Endothelial cell of umbilical vein (primary cell): ENCODE data around the gene FRRS1L. TPM values are rescaled to one million over a fixed set of nuclear protein-coding genes. Genes with fewer than 3 reads are reported as not detected.

Source experiments
- BruUV-seq: library from RNA; stranded (reverse); fragments of 400-500 nt; replicated peaks from 2 replicates; lab custom pipeline; 2021; lab: Mats Ljungman, UMichigan
- CTCF ChIA-PET: fragments of 300-600, 350-600 bp; sonication (Branson Sonifier 250); formaldehyde crosslinking; loops from one replicate; lab custom pipeline; 2021; ENCODE audit warnings: antibody characterized with exemption, inconsistent platforms; lab: Charles Lee
- POLR2A ChIA-PET: fragments of 300-600, 350-600 bp; sonication (Branson Sonifier 250); formaldehyde crosslinking; loops from one replicate; lab custom pipeline; 2021; ENCODE audit warnings: antibody characterized with exemption, inconsistent platforms; lab: Charles Lee
- DNase-seq: peaks from one replicate; pipeline ENCODE4 v3.0.0-alpha.2; 2011; ENCODE audit warnings: low read depth, low spot score
- FAIRE-seq: peaks from 2 replicates; lab custom pipeline; 2011; peaks lifted over from hg19 to GRCh38; lab: Jason Lieb, UNC
- H2AFZ ChIP-seq: 2 replicates; pipeline ENCODE4 v1.6.0; 2012; ENCODE audit warnings: low read depth, low read length, control low read depth, inconsistent platforms
- H3K27ac ChIP-seq: 2 replicates; pipeline ENCODE4 v1.5.1; 2011; ENCODE audit warnings: low read depth, mild to moderate bottlenecking, control low read depth, low read length, moderate library complexity; ENCODE audit not compliant: insufficient read depth
- H3K27me3 ChIP-seq, 2 experiments: 2 replicates each; pipeline versions ENCODE4 v1.6.0 to v1.6.1; 2011; ENCODE audit warnings: low read length in 2 of 2, mixed read lengths in 1 of 2; ENCODE audit not compliant: control insufficient read depth in 2 of 2, insufficient read depth in 2 of 2
- H3K36me3 ChIP-seq, 2 experiments: 2 replicates in 1 of 2; 3 replicates in 1 of 2; pipeline ENCODE4 v1.5.1; 2011; ENCODE audit warnings: low read length in 2 of 2, mild to moderate bottlenecking in 1 of 2, moderate library complexity in 1 of 2; ENCODE audit not compliant: control insufficient read depth in 2 of 2, insufficient read depth in 2 of 2; ENCODE audit errors: extremely low read depth in 1 of 2
- H3K4me1 ChIP-seq: 3 replicates; pipeline ENCODE4 v1.5.1; 2011; ENCODE audit warnings: mild to moderate bottlenecking, low read length; ENCODE audit not compliant: control insufficient read depth, insufficient read depth; ENCODE audit errors: extremely low read depth
- H3K4me2 ChIP-seq: 2 replicates; pipeline ENCODE4 v1.6.1; 2011; ENCODE audit warnings: low read length, control low read depth, mixed read lengths; ENCODE audit not compliant: insufficient read depth
- H3K4me3 ChIP-seq, 3 experiments: fragments of 200-600 bp in 1 of 3; sonication (generic), shearing (Covaris generic) in 1 of 3; replicated peaks in 1 of 3; 2 replicates each; pipeline ENCODE4 v1.5.1; 2011 to 2016; ENCODE audit warnings: control low read depth in 3 of 3, low read length in 3 of 3, mild to moderate bottlenecking in 2 of 3, inconsistent platforms in 1 of 3, low read depth in 1 of 3, moderate library complexity in 1 of 3; ENCODE audit not compliant: insufficient read depth in 1 of 3
- H3K79me2 ChIP-seq: 2 replicates; pipeline ENCODE4 v1.6.0; 2012; ENCODE audit warnings: low read length, inconsistent platforms; ENCODE audit not compliant: control insufficient read depth, insufficient read depth
- H3K9ac ChIP-seq: replicated peaks from 2 replicates; pipeline ENCODE3; 2011; ENCODE audit warnings: low read length, control low read depth; ENCODE audit not compliant: insufficient read depth; ENCODE audit errors: extremely low read depth
- H3K9me1 ChIP-seq: replicated peaks from 3 replicates; pipeline ENCODE4 v1.6.0; 2011; ENCODE audit warnings: mild to moderate bottlenecking, low read length; ENCODE audit not compliant: control insufficient read depth, insufficient read depth; ENCODE audit errors: extremely low read depth
- H3K9me3 ChIP-seq: replicated peaks from 2 replicates; pipeline ENCODE4 v1.5.1; 2012; ENCODE audit warnings: low read length, inconsistent platforms; ENCODE audit not compliant: control insufficient read depth, insufficient read depth
- H4K20me1 ChIP-seq: replicated peaks from 2 replicates; pipeline ENCODE3; 2011; ENCODE audit warnings: mild to moderate bottlenecking, low read length; ENCODE audit not compliant: control insufficient read depth, insufficient read depth; ENCODE audit errors: extremely low read depth
- EZH2 ChIP-seq: IDR thresholded peaks from 2 replicates; pipeline ENCODE4 v1.6.1; 2012; ENCODE audit warnings: borderline replicate concordance, low read depth, mild to moderate bottlenecking, moderate library complexity, low read length, inconsistent platforms; ENCODE audit not compliant: severe bottlenecking
- FOS ChIP-seq: IDR thresholded peaks from 2 replicates; pipeline ENCODE4 v1.6.1; 2011; ENCODE audit warnings: mild to moderate bottlenecking, low read length, moderate library complexity, borderline replicate concordance; ENCODE audit not compliant: insufficient read depth
- GATA2 ChIP-seq: IDR thresholded peaks from 2 replicates; pipeline ENCODE4 v1.7.0; 2011; ENCODE audit warnings: low read depth, mild to moderate bottlenecking, moderate library complexity, mixed read lengths, low read length; ENCODE audit not compliant: insufficient read length, insufficient read depth
- JUN ChIP-seq: IDR thresholded peaks from 2 replicates; pipeline ENCODE4 v1.6.1; 2011; ENCODE audit warnings: borderline replicate concordance, low read depth; ENCODE audit not compliant: insufficient read length, insufficient read depth
- MYC ChIP-seq: IDR thresholded peaks from one replicate; pipeline ENCODE4 v1.6.1; 2011; ENCODE audit warnings: mild to moderate bottlenecking, low read depth, low read length
- POLR2A ChIP-seq: IDR thresholded peaks from 2 replicates; pipeline ENCODE4 v1.6.1; 2012; ENCODE audit warnings: low read depth, mild to moderate bottlenecking, control low read depth, low read length
- POLR2AphosphoS5 ChIP-seq: IDR thresholded peaks from 2 replicates; pipeline ENCODE4 v1.6.1; 2012; ENCODE audit warnings: low read depth, mild to moderate bottlenecking, control low read depth, low read length, moderate library complexity; ENCODE audit not compliant: insufficient read depth
- dilution Hi-C: fragments of 300-500 bp; cut with MboI; formaldehyde crosslinking; loops from one replicate; pipeline ENCODE4 v1.15.0; 2019; ENCODE audit warnings: low sequenced_read_pairs; ENCODE audit not compliant: extremely low pct_ligation_motif_present
- intact Hi-C: fragments of 100-400 bp; cut with micrococcal nuclease; formaldehyde crosslinking; loops from one replicate; pipeline ENCODE4 v1.10.0; 2022
- polyA plus RNA-seq, 4 experiments: library from polyadenylated mRNA; depleted of rRNA in 3 of 4; stranded (reverse) in 3 of 4; unstranded in 1 of 4; fragments of >200 nt; gene quantifications; 2 replicates each; pipeline versions ENCODE4 v1.2.1 to v1.2.3, GENCODE V29; 2011 to 2012; ENCODE audit warnings: missing spikeins in 1 of 4
- total RNA-seq: library from RNA; stranded (reverse); gene quantifications from 2 replicates; pipeline ENCODE4 v1.2.3, GENCODE V29; 2021
- TF ChIP-seq, protein P1 (sequence below): IDR thresholded peaks from 2 replicates; pipeline ENCODE4 v1.6.1; 2011; ENCODE audit not compliant: insufficient read depth, insufficient read length
- TF ChIP-seq, protein P2 (sequence below), 2 donors: IDR thresholded peaks; 1 replicate in 1 of 2; 2 replicates in 1 of 2; pipeline ENCODE4 v1.5.1; 2011; ENCODE audit warnings: low read length in 2 of 2, mild to moderate bottlenecking in 2 of 2, moderate library complexity in 2 of 2, control low read depth in 1 of 2, inconsistent platforms in 1 of 2, low read depth in 1 of 2; ENCODE audit not compliant: insufficient read depth in 1 of 2; ENCODE audit errors: extremely low read depth in 1 of 2

Gene FRRS1L
- total and polyA plus RNA-seq, 2 donors (not counting 3 experiments of a cell fraction or from before 2014, with no cell fraction given), result not detected

DNA sequence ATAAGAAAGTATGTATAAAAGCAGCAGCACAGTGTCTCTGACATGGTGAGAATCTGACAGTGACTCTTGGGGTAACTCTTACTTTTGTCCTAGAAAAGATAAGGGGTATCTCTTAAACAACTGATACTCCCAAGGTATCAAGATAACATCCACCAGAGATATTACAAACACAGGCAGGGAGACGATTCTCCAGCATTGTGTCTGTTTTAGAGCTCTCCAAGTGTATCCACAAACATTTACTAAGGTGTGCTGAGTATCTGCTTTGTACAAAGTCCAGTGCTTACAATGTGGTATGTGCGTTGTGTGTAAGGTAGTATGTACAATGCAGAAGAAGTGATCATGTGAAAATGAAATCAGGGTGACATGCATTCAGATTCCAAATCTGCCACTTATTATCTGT, 42.9 kb downstream of the FRRS1L start:
- peaks cover 6% of the 10 kb centered on the region for H3K4me1 ChIP-seq
- FAIRE-seq (no peak), DNase-seq (no peak)
- CTCF ChIA-PET, result interaction anchor here (1.5 kb wide), 1 partner anchor 8 kb away, joined by 5 read pairs; no protein-coding TSS in a partner anchor
- H3K36me3 ChIP-seq, result no peaks in the 10 kb centered on the region
- no peak overlapping the region for H2AFZ ChIP-seq
- peaks cover 5% of the 10 kb centered on the region for H3K79me2 ChIP-seq
- BruUV-seq, result no TSS peak
- POLR2A ChIA-PET, result no interaction called here
- TF ChIP-seq EZH2, result no peak
- no peak for TF ChIP-seq JUN
- no peak for TF ChIP-seq MYC
- no peak for TF ChIP-seq POLR2AphosphoS5
- TF ChIP-seq POLR2A, result no peak
- TF ChIP-seq, protein P1, sequence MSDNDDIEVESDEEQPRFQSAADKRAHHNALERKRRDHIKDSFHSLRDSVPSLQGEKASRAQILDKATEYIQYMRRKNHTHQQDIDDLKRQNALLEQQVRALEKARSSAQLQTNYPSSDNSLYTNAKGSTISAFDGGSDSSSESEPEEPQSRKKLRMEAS, result no peak
- TF ChIP-seq FOS, result no peak
- TF ChIP-seq, protein P2, sequence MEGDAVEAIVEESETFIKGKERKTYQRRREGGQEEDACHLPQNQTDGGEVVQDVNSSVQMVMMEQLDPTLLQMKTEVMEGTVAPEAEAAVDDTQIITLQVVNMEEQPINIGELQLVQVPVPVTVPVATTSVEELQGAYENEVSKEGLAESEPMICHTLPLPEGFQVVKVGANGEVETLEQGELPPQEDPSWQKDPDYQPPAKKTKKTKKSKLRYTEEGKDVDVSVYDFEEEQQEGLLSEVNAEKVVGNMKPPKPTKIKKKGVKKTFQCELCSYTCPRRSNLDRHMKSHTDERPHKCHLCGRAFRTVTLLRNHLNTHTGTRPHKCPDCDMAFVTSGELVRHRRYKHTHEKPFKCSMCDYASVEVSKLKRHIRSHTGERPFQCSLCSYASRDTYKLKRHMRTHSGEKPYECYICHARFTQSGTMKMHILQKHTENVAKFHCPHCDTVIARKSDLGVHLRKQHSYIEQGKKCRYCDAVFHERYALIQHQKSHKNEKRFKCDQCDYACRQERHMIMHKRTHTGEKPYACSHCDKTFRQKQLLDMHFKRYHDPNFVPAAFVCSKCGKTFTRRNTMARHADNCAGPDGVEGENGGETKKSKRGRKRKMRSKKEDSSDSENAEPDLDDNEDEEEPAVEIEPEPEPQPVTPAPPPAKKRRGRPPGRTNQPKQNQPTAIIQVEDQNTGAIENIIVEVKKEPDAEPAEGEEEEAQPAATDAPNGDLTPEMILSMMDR (IDR thresholded peaks at IDR 0.05; ENCODE audit: extremely low read depth in 1 of 2, insufficient read depth in 1 of 2, low read depth in 1 of 2, low read length in 2 of 2), result no peak
- no peak for TF ChIP-seq GATA2
- H4K20me1 ChIP-seq, result no peaks in the 10 kb centered on the region
- H3K9ac ChIP-seq, result no peak overlapping the region
- no peaks in the 10 kb centered on the region for H3K9me3 ChIP-seq
- H3K4me2 ChIP-seq, result no peak overlapping the region
- no peak overlapping the region for H3K4me3 ChIP-seq
- no peaks in the 10 kb centered on the region for H3K27me3 ChIP-seq
- no peaks in the 10 kb centered on the region for H3K9me1 ChIP-seq
- intact Hi-C loops, result no loop called here
- no peak overlapping the region for H3K27ac ChIP-seq
- dilution Hi-C loops, result no loop called here
